Heart right ventricle (tissue), 16 donors: Measurements from ENCODE around the gene OSM. TPM values are rescaled to one million over a fixed set of nuclear protein-coding genes. Genes with fewer than 3 reads are reported as not detected.

Experiments
- ATAC-seq, 8 donors: fragments of 200-7000 bp; cut with Tn5 transposase; one replicate each; pipeline ENCODE4 v1.9.1; 2020; ENCODE audit warnings: mild to moderate bottlenecking in 8 of 8, moderate library complexity in 8 of 8, moderate number of reproducible peaks in 1 of 8
- DNase-seq, 2 donors: peaks; one replicate each; pipeline ENCODE4 v3.0.0-alpha.2; 2020
- H3K27ac ChIP-seq, 10 donors: fragments of 200-600 bp; sonication (generic) in 2 of 10; one replicate each; pipeline versions ENCODE4 v1.5.0 to v1.8.0; 2020 to 2022; ENCODE audit warnings: mild to moderate bottlenecking in 3 of 10
- H3K27me3 ChIP-seq, 7 donors: fragments of 200-600 bp; one replicate each; pipeline ENCODE4 v1.8.0; 2021 to 2022; ENCODE audit warnings: mild to moderate bottlenecking in 2 of 7
- H3K36me3 ChIP-seq, 9 donors: fragments of 200-600 bp; sonication (generic) in 1 of 9; one replicate each; pipeline versions ENCODE4 v1.5.0 to v1.8.0; 2020 to 2022; ENCODE audit warnings: mild to moderate bottlenecking in 2 of 9
- H3K4me1 ChIP-seq, 9 donors: fragments of 200-600 bp; sonication (generic) in 1 of 9; one replicate each; pipeline versions ENCODE4 v1.5.0 to v1.8.0; 2020 to 2022; ENCODE audit warnings: mild to moderate bottlenecking in 4 of 9
- H3K4me3 ChIP-seq, 10 donors: fragments of 200-600 bp; sonication (generic) in 2 of 10; one replicate each; pipeline versions ENCODE4 v1.5.0 to v1.8.0; 2020 to 2022; ENCODE audit warnings: mild to moderate bottlenecking in 7 of 10, moderate library complexity in 2 of 10
- H3K9me3 ChIP-seq, 11 donors: fragments of 200-600 bp in 10 of 11; sonication (generic) in 2 of 11; one replicate each; pipeline versions ENCODE4 v1.5.0 to v1.8.0; 2013 to 2022; ENCODE audit warnings: mild to moderate bottlenecking in 2 of 11, control low read depth in 1 of 11, moderate library complexity in 1 of 11
- WGBS, 2 donors: extraction: QIAGEN DNeasy Blood & Tissue Kit; methylation state at CpG; one replicate each; pipeline ENCODE4 v1.1.7; 2013; ENCODE audit warnings: inconsistent platforms in 1 of 2; 5-methylcytosine and 5-hydroxymethylcytosine counted together
- intact Hi-C, 10 donors: fragments of 100-400 bp; cut with DNase I; formaldehyde crosslinking; loops; one replicate each; pipeline versions ENCODE4 v1.11.1 to v1.14.2; 2022
- long read RNA-seq, 3 donors: library from polyadenylated mRNA; unstranded; transcript quantifications; one replicate each; pipeline ENCODE4 v2.0.0, GENCODE V29; 2020 to 2021
- polyA plus RNA-seq, 2 donors: library from polyadenylated mRNA; stranded (reverse); fragments of 200-250 nt; gene quantifications; one replicate each; pipeline ENCODE4 v1.2.3, GENCODE V29; 2013
- total RNA-seq, 10 donors: library from RNA; stranded (reverse); fragmentation: NEBNext Ultra II Directional in 3 of 10; extraction: Animal tissue kit (Norgen Biotek cat#: 25700) in 3 of 10; gene quantifications; one replicate each; pipeline versions ENCODE4 v1.2.1 to v1.2.4, GENCODE V29; 2021 to 2023
- TF ChIP-seq, protein P1 (sequence below), 9 donors: fragments of 200-600 bp; sonication (generic) in 2 of 9; IDR thresholded peaks; one replicate each; pipeline versions ENCODE4 v1.5.0 to v1.8.0; 2021 to 2022; ENCODE audit warnings: antibody characterized with exemption in 9 of 9, mild to moderate bottlenecking in 5 of 9, moderate library complexity in 1 of 9
- donor health status: Arrhythmogenic right ventricular cardiomyopathy.
- donor health status: ischemic (EF 13 %, LVEDD 7.1; RV severe dilation, severe dysfunction).
- donor health status: healthy with polysubstance abuse.
- donor health status: DM: no; HTN: yes; CAD: no.
- donor health status: DM: no; HTN: no; CAD: no.
- donor health status: ischemic (EF 25% LVEDD 6.9; RV normal size, moderate dysfunction).
- donor health status: ischemic (EF 25% LVEDD 5.7; RV mildly dilated, moderate dysfunction).
- donor health status: healthy.
- donor health status: DM: yes; HTN: yes; CAD: no.
- donor health status: Ischemic cardiomyopathy.
- donor health status: ischemic (EF 35%, LVEDD 5.7; RV mildly dilated, moderate dysfunction).
- donor health status: nonischemic (EF 11% LVEDD 7.7; RV severe dilation, severe dysfunction).
- donor health status: DM: yes; HTN: yes; CAD: no.
- donor health status: PGD.
- donor health status: ischemic (EF 29% LVEDD 5.4; RV normal size, mild dysfunction).
- donor health status: nonischemic (EF 23%, LVEDD 6.1; RV moderate dilation, normal function).

Gene OSM
- total RNA-seq, result 1 to 10 TPM in 1 of 10 donors, under 1 TPM in 7, not detected in 2; 0.20 to 2.8 (median 0.44) TPM
- polyA plus RNA-seq, result under 1 TPM in 1 of 2 donors, not detected in 1; 0.22 TPM
- long read RNA-seq, donor 1, result 0 reads
- long read RNA-seq, donor 2, result 0 reads
- long read RNA-seq, donor 3, partial matches to known transcripts, result 0 of 1 reads
- long read RNA-seq, donor 3, other reads (novel, unspliced or antisense), result 0 of 1 reads

DNA sequence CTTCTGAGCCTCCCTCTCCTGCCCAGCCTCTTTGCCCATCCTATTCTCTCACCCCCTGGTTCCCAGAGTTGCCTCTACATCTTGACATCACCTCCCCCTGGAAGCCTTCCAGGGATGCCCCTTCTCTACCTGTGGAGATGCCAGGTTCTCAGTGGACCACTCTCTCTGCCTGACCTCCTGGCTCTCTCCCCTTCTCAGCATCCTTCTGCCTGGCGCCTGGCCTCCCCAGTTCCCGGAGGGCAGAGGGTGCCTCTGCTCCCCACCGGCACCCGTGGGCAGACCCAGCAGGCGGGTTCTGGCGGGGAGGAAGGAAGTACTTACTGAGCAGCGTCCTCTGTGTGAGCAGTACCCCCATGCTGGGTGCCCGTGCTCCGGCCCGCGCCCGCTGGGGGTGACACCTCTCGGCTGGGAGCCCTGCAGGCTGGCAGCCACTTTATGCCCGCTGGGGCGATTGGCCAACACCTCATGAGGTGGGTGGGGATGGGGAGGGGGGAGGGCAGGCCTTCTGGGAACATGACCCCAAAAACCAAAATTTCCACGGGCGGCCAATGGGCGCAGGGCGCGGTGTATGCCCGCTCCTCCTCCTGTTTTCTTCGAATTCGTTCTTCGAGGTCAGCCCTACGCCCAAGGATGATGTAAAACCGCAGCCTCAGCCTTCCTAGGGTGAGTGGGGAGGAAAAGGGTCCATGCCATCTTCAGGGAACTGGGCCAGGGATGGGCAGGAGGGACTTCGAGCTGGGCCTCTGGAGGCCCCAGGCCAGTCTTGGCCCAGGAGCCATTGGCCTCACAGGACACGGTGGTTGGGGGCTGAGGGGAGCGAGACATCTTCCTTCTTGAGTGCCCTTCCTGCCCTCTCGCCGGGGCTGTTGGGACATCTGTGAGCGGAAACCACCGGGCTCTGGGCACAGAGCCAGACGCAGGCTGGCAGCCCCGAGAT is at the start of gene OSM:
TSS of gene OSM (minus strand) at position 407 of the 937 bp plus-strand sequence. CDS start at position 355, 52 bp downstream.
- H3K36me3 ChIP-seq, result peaks cover 0 to 10% (median 0%) of the 10 kb centered on the region in 9 donors

GRCh38 chr22:30315962-30316576 is 49.4 kb upstream of the OSM start:
- no peaks in the 10 kb centered on the region for H3K27me3 ChIP-seq
- H3K27ac ChIP-seq, result peak overlapping the region in 3 of 10 donors; percentile 9 to 37 (median 11)
- no peak for ATAC-seq
- no peak overlapping the region for H3K4me3 ChIP-seq
- 90 to 92% methylated on average over 2 of the region's 2 CpGs for WGBS, 2 donors
- no peak for DNase-seq
- no peaks in the 10 kb centered on the region for H3K9me3 ChIP-seq
- TF ChIP-seq, protein P1, sequence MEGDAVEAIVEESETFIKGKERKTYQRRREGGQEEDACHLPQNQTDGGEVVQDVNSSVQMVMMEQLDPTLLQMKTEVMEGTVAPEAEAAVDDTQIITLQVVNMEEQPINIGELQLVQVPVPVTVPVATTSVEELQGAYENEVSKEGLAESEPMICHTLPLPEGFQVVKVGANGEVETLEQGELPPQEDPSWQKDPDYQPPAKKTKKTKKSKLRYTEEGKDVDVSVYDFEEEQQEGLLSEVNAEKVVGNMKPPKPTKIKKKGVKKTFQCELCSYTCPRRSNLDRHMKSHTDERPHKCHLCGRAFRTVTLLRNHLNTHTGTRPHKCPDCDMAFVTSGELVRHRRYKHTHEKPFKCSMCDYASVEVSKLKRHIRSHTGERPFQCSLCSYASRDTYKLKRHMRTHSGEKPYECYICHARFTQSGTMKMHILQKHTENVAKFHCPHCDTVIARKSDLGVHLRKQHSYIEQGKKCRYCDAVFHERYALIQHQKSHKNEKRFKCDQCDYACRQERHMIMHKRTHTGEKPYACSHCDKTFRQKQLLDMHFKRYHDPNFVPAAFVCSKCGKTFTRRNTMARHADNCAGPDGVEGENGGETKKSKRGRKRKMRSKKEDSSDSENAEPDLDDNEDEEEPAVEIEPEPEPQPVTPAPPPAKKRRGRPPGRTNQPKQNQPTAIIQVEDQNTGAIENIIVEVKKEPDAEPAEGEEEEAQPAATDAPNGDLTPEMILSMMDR (IDR thresholded peaks at IDR 0.05), result no peak
- peaks cover 22 to 100% (median 76%) of the 10 kb centered on the region in 9 donors for H3K4me1 ChIP-seq
- intact Hi-C loops, result no loop called here
- H3K36me3 ChIP-seq, result peaks cover 0 to 19% (median 0%) of the 10 kb centered on the region in 9 donors

More for the DNA sequence above, at the start of gene OSM:
- peak in 1 of 2 donors; percentile 70 for DNase-seq
- H3K4me3 ChIP-seq, result peak within 1 kb of the TSS in 8 of 10 donors; percentile 2 to 64 (median 30)
- TF ChIP-seq, protein P1 (IDR thresholded peaks at IDR 0.05), result no peak
- WGBS, 2 donors, result 69 to 77% methylated on average over 32 to 35 of the region's 35 CpGs
- H3K27me3 ChIP-seq, result peaks cover 0 to 18% (median 2%) of the 10 kb centered on the region in 7 donors
- H3K4me1 ChIP-seq, result peaks cover 0 to 69% (median 4%) of the 10 kb centered on the region in 9 donors
- intact Hi-C loops, result loop anchor here in 3 of 10 donors (5.0 to 10.0 kb wide), 2 partner anchors 121 to 218 kb away; partner anchors contain the start of gene RNF215 (in 1 of the 3)
- H3K9me3 ChIP-seq, result no peaks in the 10 kb centered on the region
- peak; percentile 21 to 57 (median 48) for ATAC-seq
- peak within 1 kb of the TSS in 6 of 10 donors; percentile 68 to 96 (median 72) for H3K27ac ChIP-seq

DNA sequence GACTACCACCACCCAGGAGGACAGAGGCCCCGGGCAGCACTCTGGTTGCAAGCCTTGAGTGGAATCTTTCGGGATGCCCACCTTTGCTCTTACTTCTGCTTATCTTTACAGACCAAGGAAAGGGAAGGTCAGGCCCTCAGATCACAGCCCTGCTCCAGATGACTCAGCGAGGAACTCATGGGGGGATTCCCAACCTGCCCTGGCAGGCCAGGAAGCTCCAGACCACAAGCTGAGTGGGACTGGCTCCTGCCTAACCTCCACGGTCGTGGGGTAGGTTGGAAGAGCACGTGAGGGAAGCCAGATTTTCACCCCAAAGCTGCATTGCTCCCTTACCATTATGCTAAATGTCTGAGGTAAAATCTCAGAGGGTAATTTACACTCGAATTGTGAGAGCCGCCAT is 48.3 kb upstream of the OSM start:
- TF ChIP-seq, protein P1 (IDR thresholded peaks at IDR 0.05), result no peak
- no peaks in the 10 kb centered on the region for H3K27me3 ChIP-seq
- ATAC-seq, result no peak
- WGBS, 2 donors, result 73 to 82% methylated on average over 8 of the region's 8 CpGs
- no peak overlapping the region for H3K4me3 ChIP-seq
- DNase-seq, result no peak
- intact Hi-C loops, result no loop called here
- H3K36me3 ChIP-seq, result peaks cover 0 to 9% (median 0%) of the 10 kb centered on the region in 9 donors
- no peaks in the 10 kb centered on the region for H3K9me3 ChIP-seq
- H3K27ac ChIP-seq, result peak overlapping the region in 3 of 10 donors; percentile 7 to 37 (median 9)
- H3K4me1 ChIP-seq, result peaks cover 34 to 100% (median 76%) of the 10 kb centered on the region in 9 donors
